HG03521 (cell line): ENCODE data around the gene HLCS.

Source experiments
- ATAC-seq: cut with Tn5 transposase; IDR thresholded peaks from one replicate; pipeline ENCODE4 v1.9.1; 2021; ENCODE audit warnings: mild to moderate bottlenecking, moderate library complexity; ENCODE audit not compliant: unreplicated experiment

HLCS gene

DNA sequence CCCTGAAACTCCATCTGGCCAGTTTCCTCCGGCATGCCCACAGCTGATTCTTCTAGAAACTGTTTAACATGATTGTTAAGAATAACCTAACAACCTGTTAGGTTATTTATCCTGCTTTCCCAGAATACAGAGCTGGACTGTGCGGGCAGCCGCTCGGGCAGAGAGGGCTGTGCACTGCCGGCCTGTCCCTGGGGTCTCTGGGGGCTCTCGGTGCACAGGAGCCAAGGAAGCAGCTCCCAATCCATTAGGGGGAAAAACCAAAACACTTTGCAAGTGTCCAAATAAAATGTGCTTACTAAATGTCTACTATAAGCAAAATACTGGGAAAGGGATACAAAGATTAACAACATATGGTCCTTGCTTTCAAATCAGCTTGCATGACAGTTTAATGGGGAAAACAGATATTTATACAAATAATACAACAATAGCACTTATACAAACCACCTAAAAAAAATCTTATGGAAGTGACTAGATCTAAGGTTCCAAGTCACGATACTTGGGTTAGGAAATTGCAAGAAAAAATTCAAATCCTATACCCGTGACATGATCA is 50.7 kb downstream of the HLCS start:
- ATAC-seq = no peak

DNA sequence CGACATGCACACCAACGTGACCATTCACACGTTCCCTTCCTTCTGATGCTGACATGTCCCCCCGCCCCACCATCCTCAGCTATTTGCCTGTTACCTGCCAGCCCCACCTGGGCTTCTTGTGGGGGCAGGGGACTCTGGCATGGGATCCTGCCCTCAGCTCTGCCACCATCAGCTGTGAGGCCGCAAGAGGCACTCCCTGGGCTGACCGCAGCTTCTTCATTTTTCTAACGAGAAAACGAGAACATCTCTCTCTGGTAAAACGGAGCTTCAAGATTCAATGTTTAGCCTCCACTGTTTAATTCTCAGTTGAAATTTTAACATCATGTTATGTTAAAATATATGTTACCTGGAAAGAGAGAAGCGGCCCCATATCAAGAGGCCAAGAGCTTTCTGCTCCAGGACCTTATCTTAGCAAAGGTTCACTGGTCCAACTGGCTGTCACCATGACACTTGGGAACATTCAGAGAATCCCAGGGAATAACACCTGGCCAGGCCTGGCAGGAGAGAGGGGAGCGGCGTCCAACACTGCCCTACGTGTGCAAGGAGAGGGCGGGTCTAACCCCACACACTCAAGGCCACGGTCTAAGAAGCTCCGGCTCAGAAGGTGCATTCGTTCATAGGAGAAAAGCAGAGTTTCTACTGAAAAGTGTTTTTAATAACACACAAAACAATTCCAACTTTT is 51.3 kb downstream of the HLCS start:
- no peak for ATAC-seq

DNA sequence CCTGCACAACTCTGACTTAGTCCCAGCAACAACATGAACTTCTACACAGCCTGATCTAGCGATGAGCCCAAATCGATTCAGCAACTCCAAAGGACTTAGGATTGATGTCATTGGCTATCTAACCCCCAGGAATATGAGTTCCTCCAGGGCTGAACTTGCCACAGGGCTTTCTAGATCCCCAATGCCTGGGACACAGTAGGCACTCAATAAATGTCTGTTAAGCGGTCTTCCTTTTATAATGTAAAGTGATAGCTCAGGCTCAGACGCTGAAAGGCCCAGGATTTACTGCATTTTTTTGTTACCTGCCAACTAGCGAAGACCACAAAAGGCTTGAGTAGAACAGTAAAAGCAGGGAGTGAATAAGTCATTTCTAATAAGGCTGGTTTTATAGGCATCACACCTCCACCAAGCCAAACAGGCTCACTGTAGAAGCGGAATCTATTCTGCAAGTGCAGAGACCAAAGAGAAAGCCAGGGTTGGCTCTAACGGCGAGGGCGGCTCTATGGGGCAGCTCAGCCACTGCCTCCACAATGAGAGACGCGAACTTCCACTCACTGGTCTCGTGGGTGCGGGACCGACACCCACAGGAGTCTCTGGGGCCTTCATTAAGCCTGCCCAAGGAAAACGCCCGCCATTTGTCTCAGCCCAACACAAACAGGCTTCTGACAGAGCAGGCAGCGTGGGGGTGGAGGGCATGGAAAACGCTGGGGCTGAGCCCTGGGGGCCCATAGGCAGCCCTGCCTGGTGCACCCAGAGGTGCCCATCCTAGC is 52.0 kb downstream of the HLCS start:
- ATAC-seq = no peak

DNA sequence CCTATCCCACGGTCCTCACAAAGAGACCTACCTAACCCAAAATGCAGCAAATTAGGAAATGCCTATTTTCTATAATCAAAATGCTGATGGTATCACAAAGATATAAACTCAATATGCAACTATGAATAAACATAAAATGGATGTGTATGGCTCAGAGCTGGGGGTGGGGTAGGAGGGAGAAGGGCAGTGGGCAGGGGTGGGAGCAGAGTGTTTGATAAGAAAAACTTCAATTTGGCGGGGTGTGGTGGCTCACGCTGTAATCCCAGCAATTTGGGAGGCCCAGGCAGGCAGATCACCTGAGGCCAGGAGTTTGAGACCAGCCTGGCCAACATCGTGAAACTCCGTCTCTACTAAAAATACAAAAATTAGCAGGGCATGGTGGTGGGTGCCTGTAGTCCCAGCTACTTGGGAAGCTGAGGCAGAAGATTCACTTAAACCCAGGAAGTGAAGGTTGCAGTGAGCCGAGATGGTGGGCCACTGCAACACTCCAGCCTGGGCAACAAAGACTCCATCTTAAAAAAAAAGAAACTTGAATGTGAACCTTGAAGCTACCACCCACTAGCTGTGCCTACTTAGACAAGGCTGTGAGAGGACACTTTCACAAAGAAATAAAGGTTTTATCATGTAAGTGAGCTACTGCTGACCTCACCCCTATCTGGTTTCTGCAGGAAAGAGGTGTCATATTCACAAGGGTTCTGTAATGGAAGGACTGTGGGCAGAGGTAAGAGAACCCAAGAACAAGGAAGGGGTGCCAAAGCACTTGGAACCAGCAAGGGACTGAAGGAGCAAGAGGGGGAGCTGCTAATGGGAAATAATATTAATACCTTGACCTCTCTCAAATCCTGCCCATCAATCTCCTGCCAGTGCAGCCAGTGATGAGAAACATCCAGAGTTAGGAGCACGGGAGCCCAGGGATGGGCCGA is 53.0 kb downstream of the HLCS start:
- ATAC-seq = no peak

DNA sequence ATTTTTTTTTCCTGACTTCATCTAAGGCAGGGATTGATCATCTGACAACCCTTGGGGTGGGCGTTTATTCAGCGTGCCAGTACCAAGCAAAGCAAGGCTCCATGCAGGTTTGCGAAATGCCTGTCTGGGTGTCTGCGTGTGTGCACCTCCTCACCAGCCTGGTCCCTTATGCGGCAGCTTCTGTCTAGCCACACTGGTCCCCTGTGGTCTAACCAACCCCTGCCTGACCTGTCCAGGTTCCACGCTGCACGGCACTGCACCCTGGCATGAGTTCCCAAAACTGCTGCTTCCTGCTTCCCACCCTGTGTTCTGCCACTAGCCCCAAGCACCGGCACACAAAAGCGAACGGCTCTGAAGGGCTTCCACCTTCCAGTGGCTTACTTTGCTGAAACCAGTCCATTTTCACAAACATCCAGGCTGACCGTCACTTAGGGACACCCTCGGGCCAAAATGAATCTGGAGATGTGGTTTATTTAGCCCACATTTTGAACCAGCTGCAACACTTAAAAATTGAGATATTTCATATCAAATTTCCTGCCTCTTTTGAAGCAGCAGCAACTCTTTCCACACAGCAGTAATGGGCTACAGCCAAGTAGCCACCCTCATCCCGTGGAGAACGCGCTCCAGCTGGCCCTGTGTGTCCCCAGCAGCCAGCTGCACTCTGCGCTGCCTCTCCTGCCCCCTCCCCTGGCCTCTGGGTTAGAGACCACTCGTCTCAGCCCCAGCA is 55.7 kb downstream of the HLCS start:
- ATAC-seq = no peak

DNA sequence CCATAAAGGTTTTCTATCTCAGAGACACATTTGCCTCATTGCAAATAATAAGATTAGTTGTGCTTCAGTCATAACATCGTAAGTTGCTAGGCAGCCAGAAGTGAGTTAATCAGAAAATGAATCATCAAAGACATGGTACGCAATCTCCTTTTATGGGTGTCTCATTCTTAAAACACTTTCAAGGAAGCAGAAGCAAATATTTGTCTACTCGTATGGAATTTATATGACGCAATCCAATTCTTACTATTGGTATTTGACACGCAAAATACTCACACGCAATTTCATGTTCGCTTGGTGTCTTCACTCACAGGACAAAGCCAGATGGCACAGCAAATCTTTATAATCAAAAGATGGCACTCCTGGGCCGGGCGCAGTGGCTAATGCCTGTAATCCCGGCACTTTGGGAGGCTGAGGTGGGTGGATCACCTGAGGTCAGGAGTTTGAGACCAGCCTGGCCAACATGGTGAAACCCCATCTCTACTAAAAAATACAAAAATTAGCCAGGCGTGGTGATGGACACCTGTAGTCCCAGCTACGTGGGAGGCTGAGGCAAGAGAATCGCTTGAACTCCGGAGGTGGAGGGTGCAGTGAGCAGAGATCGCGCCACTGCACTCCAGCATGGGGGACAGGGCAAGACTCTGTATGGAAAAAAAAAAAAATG is 56.4 kb downstream of the HLCS start:
- no peak for ATAC-seq

DNA sequence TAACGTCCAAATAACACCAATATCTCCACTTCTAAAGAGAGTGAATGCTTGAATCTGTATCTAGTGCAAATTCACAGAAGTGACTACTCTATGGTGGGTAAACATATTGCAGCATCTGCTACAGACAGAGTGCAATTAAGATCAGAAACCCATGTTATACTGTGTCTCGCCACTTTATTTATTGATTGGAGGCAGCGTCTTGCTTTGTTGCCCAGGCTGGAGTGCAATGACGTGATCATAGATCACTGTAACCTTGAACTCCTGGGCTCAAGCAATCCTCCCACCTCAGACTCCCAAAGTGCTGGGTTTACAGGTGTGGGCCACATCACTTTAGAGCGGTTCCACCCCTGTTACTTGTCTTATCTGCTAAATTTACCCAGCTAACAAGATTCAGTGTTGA is 57.0 kb downstream of the HLCS start:
- ATAC-seq = no peak

DNA sequence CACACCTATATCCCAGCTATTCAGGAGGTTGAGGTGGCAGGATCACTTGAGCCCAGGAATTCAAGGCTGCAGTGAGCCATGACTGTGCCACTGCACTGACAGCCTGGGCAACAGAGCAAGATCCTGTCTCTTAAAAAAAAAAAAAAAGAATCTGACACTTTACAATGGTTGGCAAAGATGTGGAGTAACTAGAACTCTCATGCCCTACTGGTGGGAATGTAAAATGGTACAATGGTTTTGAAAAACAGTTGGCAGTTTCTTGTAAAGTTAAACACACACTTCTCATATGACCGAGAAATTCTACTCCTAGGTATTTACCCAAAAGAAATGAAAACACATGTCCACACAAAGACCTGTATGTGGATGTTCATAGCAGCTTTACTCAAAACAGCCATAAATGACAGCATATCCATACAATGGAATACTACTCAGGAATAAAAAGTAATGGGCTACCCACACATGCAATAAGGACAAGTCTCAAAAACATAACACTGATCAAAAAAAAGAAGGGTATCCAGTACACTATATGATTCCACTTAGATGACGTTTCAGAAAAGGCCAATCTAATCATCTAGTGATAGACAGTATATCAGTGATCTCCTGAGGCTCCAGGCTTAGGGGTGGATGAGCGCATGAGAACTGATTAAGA is 58.1 kb downstream of the HLCS start:
- ATAC-seq = no peak

DNA sequence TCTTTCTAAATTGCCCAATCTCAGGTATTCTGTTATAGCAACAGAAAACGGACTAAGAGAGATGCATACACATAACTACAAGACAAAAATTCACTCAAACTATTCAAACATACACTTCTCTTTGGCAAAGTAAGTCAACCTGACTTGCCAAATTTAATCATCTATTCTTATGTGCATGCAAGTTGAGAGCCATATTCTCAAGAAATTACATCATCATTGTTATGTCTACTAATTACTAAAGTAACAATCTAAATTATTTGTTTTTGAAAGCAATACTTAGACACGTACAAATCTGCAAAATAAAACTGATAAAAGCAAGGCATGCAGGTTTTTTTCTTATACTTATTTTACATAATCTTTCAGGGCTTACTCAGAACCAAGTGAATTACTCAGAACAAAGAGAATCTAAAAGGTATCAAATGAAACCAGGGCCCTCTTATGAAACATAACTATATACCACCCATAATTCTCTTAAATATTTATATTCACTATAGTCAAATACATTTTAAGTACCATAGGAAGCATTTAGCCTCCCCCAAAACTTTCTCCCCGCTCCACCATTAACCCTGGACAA is 62.3 kb downstream of the HLCS start:
- no peak for ATAC-seq

DNA sequence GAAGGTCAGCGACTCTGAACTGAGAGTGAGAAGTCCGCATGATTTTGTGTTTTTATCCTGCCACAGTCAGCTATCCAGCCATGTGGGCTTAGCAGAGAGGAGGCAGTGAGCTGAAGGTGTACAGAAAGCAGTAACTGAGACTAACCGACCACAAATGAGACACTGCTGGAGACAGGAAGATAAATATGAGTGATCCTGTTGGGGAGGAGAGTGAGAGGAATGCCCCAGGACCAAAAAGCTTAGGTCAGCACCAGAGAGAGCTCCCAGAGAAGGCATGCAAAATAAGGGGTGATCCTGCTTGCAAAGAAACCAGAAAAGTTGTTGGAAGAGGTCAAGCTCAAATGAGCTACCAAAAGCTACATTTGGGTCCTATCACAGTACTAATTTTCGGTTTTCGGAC is 63.7 kb downstream of the HLCS start:
- no peak for ATAC-seq

DNA sequence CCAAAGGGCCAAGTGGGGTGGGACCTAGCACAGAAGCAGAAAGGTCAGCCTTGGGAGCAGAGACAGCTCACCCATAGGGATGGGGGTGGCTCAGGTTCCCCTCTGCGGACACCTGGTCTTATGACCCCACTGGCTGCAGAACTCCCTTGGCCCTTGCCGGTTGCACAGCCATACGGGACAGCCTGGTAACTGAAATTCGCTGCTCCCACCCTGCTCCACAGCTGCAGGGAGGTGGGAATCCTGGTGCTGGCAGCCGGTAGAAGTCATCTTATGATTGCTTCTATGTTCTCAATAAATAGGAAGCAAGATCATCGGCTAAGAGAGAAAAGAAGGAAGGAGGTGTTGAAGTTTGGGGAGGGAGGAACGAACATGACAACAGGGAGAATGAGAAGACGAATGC is 64.1 kb downstream of the HLCS start:
- ATAC-seq = no peak

DNA sequence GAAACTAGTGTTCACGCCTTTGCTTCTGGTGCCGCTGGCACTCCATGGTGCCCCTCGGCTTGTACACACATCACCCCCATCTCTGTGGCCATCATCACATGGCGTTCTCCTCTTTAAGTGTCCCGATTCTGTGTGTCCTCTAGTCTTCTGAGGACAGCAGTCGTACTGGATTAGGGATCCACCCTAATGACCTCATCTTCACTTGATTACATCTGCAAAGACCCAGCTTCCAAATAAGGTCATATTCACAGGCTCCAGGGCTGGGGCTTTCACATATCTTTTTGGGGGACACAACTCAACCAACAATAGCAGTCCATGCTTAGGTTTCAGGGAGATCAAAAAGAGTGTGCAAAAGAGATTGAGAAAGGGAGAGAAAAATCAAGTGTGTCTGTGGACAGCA is 64.9 kb downstream of the HLCS start:
- ATAC-seq = no peak

DNA sequence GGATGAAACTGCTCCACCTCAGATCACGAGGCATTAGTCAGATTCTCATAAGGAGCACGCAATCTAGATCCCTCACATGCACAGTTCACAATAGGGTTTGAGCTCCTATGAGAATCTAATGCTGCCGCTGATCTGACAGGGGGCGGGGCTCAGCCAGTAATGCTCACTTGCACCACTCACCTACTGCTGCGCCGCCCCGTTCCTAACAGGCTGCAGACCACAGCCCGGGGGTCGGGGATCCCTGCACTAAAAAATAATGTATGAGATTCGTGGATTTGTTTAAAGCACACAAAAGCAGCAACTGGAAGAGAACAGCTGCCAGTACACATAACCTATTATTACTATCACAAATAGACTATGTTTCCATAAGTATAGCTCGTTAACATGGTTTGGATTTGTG is 72.9 kb downstream of the HLCS start:
- ATAC-seq = no peak

DNA sequence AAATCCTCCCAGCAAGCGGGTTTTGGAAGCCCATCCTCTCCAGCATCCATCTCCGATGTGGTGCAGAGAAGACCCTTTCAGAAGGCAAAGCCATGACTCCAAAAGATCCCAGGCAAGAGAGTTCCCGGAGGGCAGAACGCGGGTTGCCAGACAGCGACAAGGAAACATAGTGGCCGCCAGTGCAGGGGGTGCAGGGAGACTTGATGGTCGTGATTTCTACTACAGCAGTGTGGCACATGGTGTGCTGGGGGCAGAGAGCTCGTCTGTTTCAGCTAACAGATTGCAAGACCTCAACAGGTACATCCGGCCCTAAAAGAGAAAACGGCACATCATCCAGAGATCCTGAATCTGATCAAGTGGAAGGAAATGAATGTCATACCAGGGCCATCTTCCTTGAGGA is 74.3 kb downstream of the HLCS start:
- ATAC-seq = no peak

DNA sequence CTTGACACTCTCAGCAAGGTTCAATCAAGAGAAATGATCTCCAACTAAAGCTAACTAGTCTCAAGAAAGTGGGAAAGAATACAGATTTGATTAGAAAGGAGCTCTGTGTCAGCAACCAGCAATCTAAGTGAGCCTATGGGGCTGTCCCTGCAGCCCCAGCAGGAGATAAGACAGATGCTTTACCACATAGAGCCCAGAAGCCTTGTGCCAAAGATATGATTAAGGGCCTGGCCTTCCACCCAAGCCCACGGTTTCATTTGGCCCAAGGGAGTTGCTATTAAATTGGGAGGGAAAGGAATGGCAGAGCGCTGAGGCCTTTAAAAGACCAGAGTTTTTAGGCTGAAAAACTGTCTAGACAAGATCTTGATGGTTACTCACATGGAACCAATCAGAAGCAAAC is 74.8 kb downstream of the HLCS start:
- no peak for ATAC-seq

DNA sequence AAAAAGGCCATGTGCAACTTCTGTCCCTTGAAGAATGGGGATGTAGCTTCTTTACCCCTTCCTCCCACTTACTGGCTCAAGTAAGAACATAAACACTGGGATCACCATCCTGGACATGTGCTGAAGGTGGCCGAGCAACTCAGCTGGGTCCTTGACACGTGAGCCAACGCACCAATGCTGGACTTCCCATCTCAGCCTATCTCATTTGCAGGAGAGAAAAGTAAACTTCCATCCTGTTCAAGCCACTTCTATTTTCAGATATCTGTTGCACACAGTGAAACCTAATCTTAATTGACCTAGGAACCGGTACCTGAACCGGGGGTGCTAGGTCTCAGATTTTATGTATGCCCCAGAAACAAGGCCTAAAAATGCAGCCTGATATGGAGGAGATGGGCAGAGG is 75.3 kb downstream of the HLCS start:
- no peak for ATAC-seq

DNA sequence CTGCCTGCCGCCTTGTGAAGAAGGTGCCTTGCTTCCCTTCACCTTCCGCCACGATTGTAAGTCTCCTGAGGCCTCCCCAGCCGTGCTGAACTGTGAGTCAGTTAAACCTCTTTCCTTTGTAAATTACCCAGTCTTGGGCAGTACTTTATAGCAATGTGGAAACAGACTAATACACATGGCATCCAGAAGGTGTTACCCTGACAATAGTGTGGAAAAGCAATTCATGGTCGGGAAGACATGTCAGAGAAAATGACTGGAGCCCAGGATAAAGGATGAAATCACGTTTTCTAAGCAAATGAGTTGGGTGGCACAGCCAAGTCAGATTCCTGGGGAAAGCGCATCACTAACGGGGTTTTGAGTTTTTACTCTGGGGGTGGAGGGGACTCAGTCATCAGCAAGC is 76.4 kb downstream of the HLCS start:
- ATAC-seq = no peak

DNA sequence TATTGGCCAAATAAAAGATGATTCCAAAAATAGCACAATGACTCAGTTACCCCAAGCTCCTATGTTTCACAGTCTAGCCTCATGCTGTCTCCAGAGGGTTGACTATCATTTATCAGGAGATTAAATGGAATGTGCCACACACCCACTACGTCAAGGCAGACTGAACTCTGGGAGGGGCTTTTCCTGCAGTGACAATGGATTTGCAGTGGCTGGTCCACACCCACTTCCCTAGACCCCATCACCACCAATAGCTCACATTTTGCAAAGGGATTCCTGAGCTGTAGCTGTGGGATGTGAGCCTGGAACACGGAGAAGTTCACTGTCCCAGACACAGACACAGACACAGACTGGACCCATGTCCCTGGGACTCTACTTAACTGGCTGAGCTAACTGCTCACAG is 77.1 kb downstream of the HLCS start:
- no peak for ATAC-seq

DNA sequence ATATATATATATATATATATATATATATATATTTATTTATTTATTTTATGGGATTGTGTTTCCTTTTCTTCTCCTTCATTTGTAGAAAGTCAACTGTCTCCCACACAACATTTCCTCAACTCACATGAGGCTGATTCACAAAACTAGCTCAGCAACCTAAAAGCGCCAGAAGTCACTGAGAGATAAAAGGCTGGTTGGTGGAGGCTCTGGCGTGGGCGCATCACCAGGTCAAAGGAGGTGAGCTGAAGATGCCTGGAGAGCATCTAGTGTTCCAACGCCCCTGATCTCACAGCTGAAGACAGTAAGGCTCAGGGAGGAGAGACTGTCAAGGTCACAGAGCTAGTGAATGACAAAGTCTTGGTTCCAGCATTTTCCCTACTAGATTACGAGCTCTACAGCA is 78.0 kb downstream of the HLCS start:
- no peak for ATAC-seq
